Measurements from ENCODE around the gene PPP1R1B.
"Not testable (repeated sequence)": the region's sequence is repeated elsewhere in the genome, so short reads cannot be mapped to it uniquely, and the experiment has no call there.

Gene PPP1R1B

GRCh38 chr17:39626171-39627046 is at the start of gene PPP1R1B:
Gene PPP1R1B (plus strand): TSS chr17:39626952. CDS start chr17:39627393, 441 bp downstream.
- DNase-seq (ENCODE audit: low read depth in 2 of 2) = no peak

- DNase-seq (ENCODE audit: low read depth in 2 of 2) = no peak
Measured at GRCh38 chr17:39578272-39578671, 48.5 kb upstream of the PPP1R1B start.

GRCh38 chr17:39579318-39580081 is 47.3 kb upstream of the PPP1R1B start:
- no peak for DNase-seq (ENCODE audit: low read depth in 2 of 2)

- no peak for DNase-seq (ENCODE audit: low read depth in 2 of 2)
Measured at GRCh38 chr17:39580082-39580468, 46.7 kb upstream of the PPP1R1B start.

GRCh38 chr17:39581071-39581758 is 45.5 kb upstream of the PPP1R1B start:
- no peak for DNase-seq (ENCODE audit: low read depth in 2 of 2)

- no peak for DNase-seq (ENCODE audit: low read depth in 2 of 2)
Measured at GRCh38 chr17:39581759-39582085, 45.0 kb upstream of the PPP1R1B start.

- no peak for DNase-seq (ENCODE audit: low read depth in 2 of 2)
Measured at GRCh38 chr17:39582658-39583057, 44.1 kb upstream of the PPP1R1B start.

- DNase-seq (ENCODE audit: low read depth in 2 of 2) = not testable (repeated sequence)
Measured at GRCh38 chr17:39590180-39590579, 36.6 kb upstream of the PPP1R1B start.

- DNase-seq (ENCODE audit: low read depth in 2 of 2) = no peak
Measured at GRCh38 chr17:39591958-39592954, 34.5 kb upstream of the PPP1R1B start.

- DNase-seq (ENCODE audit: low read depth in 2 of 2) = no peak
Measured at GRCh38 chr17:39593371-39593770, 33.4 kb upstream of the PPP1R1B start.

GRCh38 chr17:39595294-39595693 is 31.5 kb upstream of the PPP1R1B start:
- no peak for DNase-seq (ENCODE audit: low read depth in 2 of 2)

GRCh38 chr17:39595928-39596510 is 30.7 kb upstream of the PPP1R1B start:
- no peak for DNase-seq (ENCODE audit: low read depth in 2 of 2)

- no peak for DNase-seq (ENCODE audit: low read depth in 2 of 2)
Measured at GRCh38 chr17:39596543-39597267, 30.0 kb upstream of the PPP1R1B start.

GRCh38 chr17:39597372-39598046 is 29.2 kb upstream of the PPP1R1B start:
- no peak for DNase-seq (ENCODE audit: low read depth in 2 of 2)

GRCh38 chr17:39598047-39598481 is 28.7 kb upstream of the PPP1R1B start:
- no peak for DNase-seq (ENCODE audit: low read depth in 2 of 2)

- DNase-seq (ENCODE audit: low read depth in 2 of 2) = no peak
Measured at GRCh38 chr17:39598630-39599003, 28.1 kb upstream of the PPP1R1B start.

- DNase-seq (ENCODE audit: low read depth in 2 of 2) = no peak
Measured at GRCh38 chr17:39599004-39599664, 27.6 kb upstream of the PPP1R1B start.

GRCh38 chr17:39599665-39600231 is 27.0 kb upstream of the PPP1R1B start:
- DNase-seq (ENCODE audit: low read depth in 2 of 2) = no peak

Data from stimulated activated CD8-positive, alpha-beta memory T cell treated with anti-CD3 and anti-CD28 coated beads, Interleukin-15, amount 100 ng/mL, for 48 hours (primary cell).